Smooth muscle cell (in vitro differentiated cells): ENCODE measurements around the gene DEDD. TPM values are rescaled to one million over a fixed set of nuclear protein-coding genes. Genes with fewer than 3 reads are reported as not detected.

ENCODE experiments used
- DNase-seq: peaks from one replicate; lab custom pipeline; 2025; ENCODE audit not compliant: unreplicated experiment; lab: John Stamatoyannopoulos, UW
- H2AFZ ChIP-seq: fragments of 200-600 bp; sonication (generic); 2 replicates; pipeline ENCODE4 v1.6.0; 2016; ENCODE audit warnings: antibody characterized with exemption, low read depth, mild to moderate bottlenecking
- H3F3A ChIP-seq: fragments of 200-600 bp; sonication (generic); 2 replicates; pipeline ENCODE4 v1.6.0; 2017; ENCODE audit warnings: antibody characterized with exemption, low read depth
- H3K27ac ChIP-seq: fragments of 200-600 bp; sonication (generic); 2 replicates; pipeline ENCODE4 v1.5.1; 2016; ENCODE audit warnings: low read depth, mild to moderate bottlenecking
- H3K27me3 ChIP-seq: fragments of 200-600 bp; sonication (generic); 2 replicates; pipeline ENCODE4 v1.6.1; 2016; ENCODE audit warnings: low read depth, mild to moderate bottlenecking
- H3K36me3 ChIP-seq: fragments of 200-600 bp; sonication (generic); 2 replicates; pipeline ENCODE4 v1.5.1; 2016; ENCODE audit warnings: low read depth
- H3K4me1 ChIP-seq: fragments of 200-600 bp; sonication (generic); 2 replicates; pipeline ENCODE4 v1.5.1; 2016; ENCODE audit warnings: low read depth
- H3K4me2 ChIP-seq: fragments of 200-600 bp; sonication (generic); 2 replicates; pipeline ENCODE4 v1.6.0; 2016; ENCODE audit warnings: mild to moderate bottlenecking
- H3K4me3 ChIP-seq: fragments of 200-600 bp; sonication (generic); 2 replicates; pipeline ENCODE4 v1.5.1; 2016; ENCODE audit warnings: mild to moderate bottlenecking
- H3K79me2 ChIP-seq: fragments of 200-600 bp; sonication (generic); 2 replicates; pipeline ENCODE4 v1.6.0; 2016; ENCODE audit warnings: low read depth, mild to moderate bottlenecking
- H3K9ac ChIP-seq: fragments of 200-600 bp; sonication (generic); 2 replicates; pipeline ENCODE4 v1.6.0; 2016; ENCODE audit warnings: low read depth
- H3K9me3 ChIP-seq: fragments of 200-600 bp; sonication (generic); replicated peaks from 2 replicates; pipeline ENCODE4 v1.5.1; 2016; ENCODE audit warnings: low read depth
- H4K20me1 ChIP-seq: fragments of 200-600 bp; sonication (generic); 2 replicates; pipeline ENCODE4 v1.6.0; 2016; ENCODE audit warnings: low read depth
- WGBS: methylation state at CpG from one replicate; pipeline ENCODE4 v1.1.7; 2016; ENCODE audit warnings: low lambda C conversion rate; 5-methylcytosine and 5-hydroxymethylcytosine counted together
- polyA plus RNA-seq: library from polyadenylated mRNA; unstranded; fragments of >200 nt; fragmentation: Nextera tagmentation; extraction: Ambion mirVana; gene quantifications from 2 replicates; pipeline ENCODE4 v1.2.1, GENCODE V29; 2016
- total RNA-seq: library from RNA; depleted of rRNA; stranded (reverse); fragments of >200 nt; gene quantifications from 2 replicates; pipeline ENCODE4 v1.2.3, GENCODE V29; 2014
- TF ChIP-seq, protein P1 (sequence below): fragments of 200-600 bp; sonication (generic); IDR thresholded peaks from 2 replicates; pipeline ENCODE4 v1.5.1; 2017; ENCODE audit warnings: borderline replicate concordance, mild to moderate bottlenecking, antibody characterized with exemption; ENCODE audit not compliant: insufficient read depth, poor library complexity, severe bottlenecking

The DEDD gene
- total and polyA plus RNA-seq, 2 experiments from 2014 or later = 36.3 to 38.6 TPM

DNA sequence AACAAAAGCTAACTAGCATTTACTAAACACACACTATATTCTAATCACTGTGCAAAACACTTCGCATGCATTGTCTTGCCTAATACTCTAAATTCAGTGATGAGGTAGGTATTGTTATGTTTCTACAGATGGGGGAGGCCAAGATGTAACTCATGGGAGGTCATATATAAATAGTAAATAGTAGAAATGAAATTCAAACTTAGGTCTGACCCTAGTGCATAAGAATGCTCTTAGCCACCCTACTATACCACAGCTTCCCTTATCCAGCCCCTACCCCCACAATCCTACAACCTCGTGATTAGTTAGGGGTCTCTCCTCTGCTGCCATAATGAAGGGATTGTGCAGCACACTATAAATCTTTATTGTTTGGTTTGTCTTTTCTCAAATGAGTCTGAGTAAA, 17.9 kb downstream of the DEDD start:
- Histone ChIP-seq H3K4me2 (no peak overlapping the region), H3K9me3 (no peaks in the 10 kb centered on the region), H3K4me3 (no peak overlapping the region), H3K79me2 (peaks cover 93% of the 10 kb centered on the region), H4K20me1 (peaks cover 54% of the 10 kb centered on the region), H3F3A (peaks cover 3% of the 10 kb centered on the region), H3K36me3 (no peaks in the 10 kb centered on the region), H2AFZ (no peak overlapping the region), H3K4me1 (peaks cover 11% of the 10 kb centered on the region), H3K27me3 (no peaks in the 10 kb centered on the region), H3K27ac (peak overlapping the region; percentile 100), H3K9ac (peak overlapping the region; percentile 12)
- DNase-seq = no peak
- TF ChIP-seq, protein P1, sequence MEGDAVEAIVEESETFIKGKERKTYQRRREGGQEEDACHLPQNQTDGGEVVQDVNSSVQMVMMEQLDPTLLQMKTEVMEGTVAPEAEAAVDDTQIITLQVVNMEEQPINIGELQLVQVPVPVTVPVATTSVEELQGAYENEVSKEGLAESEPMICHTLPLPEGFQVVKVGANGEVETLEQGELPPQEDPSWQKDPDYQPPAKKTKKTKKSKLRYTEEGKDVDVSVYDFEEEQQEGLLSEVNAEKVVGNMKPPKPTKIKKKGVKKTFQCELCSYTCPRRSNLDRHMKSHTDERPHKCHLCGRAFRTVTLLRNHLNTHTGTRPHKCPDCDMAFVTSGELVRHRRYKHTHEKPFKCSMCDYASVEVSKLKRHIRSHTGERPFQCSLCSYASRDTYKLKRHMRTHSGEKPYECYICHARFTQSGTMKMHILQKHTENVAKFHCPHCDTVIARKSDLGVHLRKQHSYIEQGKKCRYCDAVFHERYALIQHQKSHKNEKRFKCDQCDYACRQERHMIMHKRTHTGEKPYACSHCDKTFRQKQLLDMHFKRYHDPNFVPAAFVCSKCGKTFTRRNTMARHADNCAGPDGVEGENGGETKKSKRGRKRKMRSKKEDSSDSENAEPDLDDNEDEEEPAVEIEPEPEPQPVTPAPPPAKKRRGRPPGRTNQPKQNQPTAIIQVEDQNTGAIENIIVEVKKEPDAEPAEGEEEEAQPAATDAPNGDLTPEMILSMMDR = no peak
- 85% methylated on average over 2 of the region's 2 CpGs for whole genome bisulfite sequencing

DNA sequence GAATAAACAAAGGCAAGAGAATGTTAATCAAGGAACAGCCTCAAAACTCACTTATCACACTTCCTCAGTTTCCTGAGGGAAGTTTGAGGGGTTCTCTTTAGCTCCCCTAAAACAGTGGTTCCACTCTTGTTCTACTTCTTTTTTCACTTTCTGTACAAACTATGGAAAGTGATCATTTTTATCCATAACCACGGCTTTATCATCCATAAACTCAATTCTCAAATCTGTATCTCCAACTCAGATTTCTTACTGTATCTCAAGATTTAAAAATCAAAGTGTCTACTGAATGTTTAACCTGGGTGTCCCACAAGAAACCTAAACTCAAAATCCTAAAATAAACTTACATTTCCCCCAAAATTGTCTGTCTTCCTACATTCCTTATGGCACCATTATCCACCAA, 18.6 kb downstream of the DEDD start:
- 100% methylated on average over 1 of the region's 1 CpG for WGBS
- no peak for DNase-seq
- no peaks in the 10 kb centered on the region for H3K9me3 ChIP-seq
- H3K4me2 ChIP-seq = no peak overlapping the region
- no peaks in the 10 kb centered on the region for H3K36me3 ChIP-seq
- H3K9ac ChIP-seq = no peak overlapping the region
- peaks cover 61% of the 10 kb centered on the region for H4K20me1 ChIP-seq
- peaks cover 96% of the 10 kb centered on the region for H3K79me2 ChIP-seq
- TF ChIP-seq, protein P1 = no peak
- peaks cover 5% of the 10 kb centered on the region for H3K4me1 ChIP-seq
- H3F3A ChIP-seq = no peaks in the 10 kb centered on the region
- H2AFZ ChIP-seq = no peak overlapping the region
- no peak overlapping the region for H3K4me3 ChIP-seq
- no peaks in the 10 kb centered on the region for H3K27me3 ChIP-seq
- no peak overlapping the region for H3K27ac ChIP-seq

DNA sequence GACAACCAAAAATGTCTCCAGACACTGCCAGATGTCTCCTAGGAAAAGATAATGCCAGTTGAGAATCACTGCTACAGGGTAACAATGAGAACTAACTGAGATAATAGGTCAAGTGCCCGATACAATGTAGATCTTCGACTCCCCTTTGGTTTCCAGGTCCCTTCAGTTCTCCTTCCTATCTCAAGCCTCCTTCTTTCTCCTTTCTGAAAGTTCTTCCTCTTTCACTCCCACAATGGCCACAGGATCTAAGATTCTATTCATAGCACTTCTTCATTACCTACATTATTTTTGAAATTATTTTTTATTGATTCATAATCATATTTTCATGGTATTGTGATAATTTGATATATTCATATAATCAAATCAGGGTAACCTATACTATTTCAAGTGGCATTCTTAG, 20.9 kb downstream of the DEDD start:
- H3K27ac ChIP-seq = no peak overlapping the region
- no peak for DNase-seq
- peaks cover 74% of the 10 kb centered on the region for H4K20me1 ChIP-seq
- H3K4me3 ChIP-seq = no peak overlapping the region
- WGBS = 96% methylated on average over 2 of the region's 2 CpGs
- no peaks in the 10 kb centered on the region for H3K36me3 ChIP-seq
- no peaks in the 10 kb centered on the region for H3K9me3 ChIP-seq
- no peak overlapping the region for H3K4me2 ChIP-seq
- H3K4me1 ChIP-seq = no peaks in the 10 kb centered on the region
- H2AFZ ChIP-seq = no peak overlapping the region
- no peak overlapping the region for H3K9ac ChIP-seq
- H3K79me2 ChIP-seq = peaks cover 100% of the 10 kb centered on the region
- TF ChIP-seq, protein P1 = no peak
- no peaks in the 10 kb centered on the region for H3K27me3 ChIP-seq
- H3F3A ChIP-seq = no peaks in the 10 kb centered on the region

DNA sequence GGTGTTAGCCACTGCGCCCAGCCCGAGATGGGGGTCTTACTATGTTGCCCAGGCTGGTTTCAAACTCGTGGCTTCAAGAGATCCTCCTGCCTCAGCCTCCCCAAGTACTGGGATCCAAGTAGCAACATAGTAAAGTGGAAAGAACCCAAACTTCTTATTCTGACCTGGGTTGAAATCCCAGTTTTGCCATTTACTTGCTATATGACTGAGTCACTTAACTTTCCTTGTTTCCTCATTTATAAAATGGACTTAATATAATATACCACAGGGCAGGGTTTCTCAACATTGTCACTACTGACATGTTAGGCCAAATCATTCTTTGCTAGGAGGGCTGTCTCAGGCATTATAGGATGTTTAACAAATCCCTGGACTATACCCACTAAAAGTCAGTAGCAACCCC, 21.4 kb downstream of the DEDD start:
- H3K4me1 ChIP-seq = no peaks in the 10 kb centered on the region
- H3K27me3 ChIP-seq = no peaks in the 10 kb centered on the region
- TF ChIP-seq, protein P1 = no peak
- no peak overlapping the region for H3K4me2 ChIP-seq
- H4K20me1 ChIP-seq = peaks cover 76% of the 10 kb centered on the region
- no peak overlapping the region for H2AFZ ChIP-seq
- 100% methylated on average over 3 of the region's 3 CpGs for WGBS
- peaks cover 100% of the 10 kb centered on the region for H3K79me2 ChIP-seq
- H3F3A ChIP-seq = no peaks in the 10 kb centered on the region
- H3K27ac ChIP-seq = no peak overlapping the region
- no peak for DNase-seq
- H3K36me3 ChIP-seq = no peaks in the 10 kb centered on the region
- no peak overlapping the region for H3K9ac ChIP-seq
- no peak overlapping the region for H3K4me3 ChIP-seq
- H3K9me3 ChIP-seq = no peaks in the 10 kb centered on the region
